Activated CD4-positive, alpha-beta T cell treated with anti-CD3 and anti-CD28 coated beads, Interleukin-2, amount 50 U/mL, for 4 hours (primary cell): ENCODE data around the gene SCNN1A.

Experiments used
- DNase-seq, 2 experiments: peaks; one replicate each; pipeline ENCODE4 v3.0.0-alpha.2; 2020

Gene SCNN1A

GRCh38 chr12:6367969-6368892, 7.1 kb downstream of the SCNN1A start:
- DNase-seq, result no peak

DNA sequence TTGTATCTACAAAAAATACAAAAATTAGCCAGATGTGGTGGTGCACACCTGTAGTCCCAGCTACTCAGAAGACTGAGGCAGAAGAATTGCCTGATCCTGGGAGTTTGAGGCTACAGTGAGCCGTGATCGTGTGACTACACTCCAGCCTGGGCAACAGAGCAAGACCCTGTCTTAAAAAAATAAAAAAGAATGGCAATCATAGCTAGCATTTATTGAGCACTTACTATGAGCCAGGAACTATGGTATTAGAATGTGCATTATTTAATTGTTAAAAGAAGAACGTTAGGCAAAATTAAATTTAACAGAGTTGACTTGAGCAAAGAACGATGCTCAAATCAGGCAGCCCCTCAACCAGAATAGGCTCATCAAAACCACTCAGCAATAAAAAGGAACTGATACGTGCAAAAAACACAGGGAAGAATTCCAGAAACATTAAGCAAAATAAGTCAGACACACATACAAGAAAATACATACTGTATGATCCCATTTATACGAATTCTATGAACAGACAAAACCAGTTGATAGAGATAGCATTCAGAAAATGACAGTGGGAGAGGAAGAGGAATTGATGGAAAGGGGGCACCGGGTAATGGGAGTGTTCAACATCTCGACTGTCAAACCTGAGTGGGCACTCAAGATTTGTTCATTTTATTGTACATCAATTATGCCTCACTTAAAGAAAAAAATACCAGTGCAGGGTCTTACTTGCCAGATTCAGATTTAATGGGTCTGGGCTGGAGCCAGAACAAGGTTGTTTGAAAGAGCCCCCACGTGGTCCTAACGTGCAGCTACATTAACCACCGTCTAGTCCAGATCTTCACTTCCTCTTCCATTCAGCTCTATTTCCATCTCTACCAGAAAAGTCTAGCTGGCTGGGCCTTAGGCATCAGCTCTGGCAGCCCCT, 8.0 kb downstream of the SCNN1A start:
- DNase-seq, result peak; percentile 33 to 38

- DNase-seq, result peak in 1 of 2 experiments; percentile 23
Measured at GRCh38 chr12:6364044-6364374, 11.4 kb downstream of the SCNN1A start.

- peak; percentile 66 for DNase-seq
Measured at GRCh38 chr12:6363330-6364043, 11.9 kb downstream of the SCNN1A start.

- DNase-seq, result no peak
Measured at GRCh38 chr12:6363010-6363329, 12.4 kb downstream of the SCNN1A start.

- DNase-seq, result no peak
Measured at GRCh38 chr12:6362403-6362802, 13.0 kb downstream of the SCNN1A start.

- no peak for DNase-seq
Measured at GRCh38 chr12:6361834-6362233, 13.5 kb downstream of the SCNN1A start.

DNA sequence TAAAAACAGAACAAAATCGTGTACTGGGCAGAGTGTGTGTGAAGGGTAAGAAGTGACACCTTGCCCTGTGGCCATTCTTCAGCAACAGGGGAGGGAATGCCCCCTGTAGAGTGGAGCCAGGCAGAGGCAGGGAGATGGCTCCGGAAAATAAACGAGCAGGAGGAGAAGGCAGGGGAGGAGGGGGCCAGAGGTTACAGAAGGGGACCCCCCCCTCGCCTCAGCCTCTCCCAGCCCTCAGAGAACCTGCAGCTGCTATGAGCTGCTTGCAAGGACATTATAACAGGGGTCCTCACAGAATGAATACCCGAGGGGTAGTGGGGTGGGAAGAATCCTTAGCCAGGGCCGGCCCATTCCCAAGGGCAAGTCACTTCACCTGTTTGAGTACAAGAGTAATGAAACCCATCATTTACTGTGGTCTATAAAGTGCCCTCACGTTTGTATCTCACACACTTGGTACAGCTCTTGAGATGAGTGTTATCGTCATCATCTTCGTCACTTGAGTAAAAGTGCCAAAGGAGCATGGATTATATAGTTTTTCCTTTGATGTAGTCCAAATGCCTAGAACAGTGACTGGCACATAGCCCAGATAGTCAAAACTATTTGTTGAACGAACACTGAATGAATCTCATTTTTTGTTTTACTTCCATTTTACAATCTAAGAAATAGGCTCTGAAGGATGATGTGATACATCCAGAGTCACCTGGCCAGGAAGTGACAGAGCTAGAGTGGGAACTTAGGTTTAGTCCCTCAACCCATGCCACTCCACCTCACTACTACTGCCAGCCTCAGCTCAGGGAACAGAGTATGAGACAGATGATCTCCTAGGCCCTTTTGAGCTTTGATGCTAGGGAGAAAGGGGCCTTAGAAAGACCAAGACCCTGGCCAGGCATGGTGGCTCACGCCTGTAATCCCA, 14.5 kb downstream of the SCNN1A start:
- DNase-seq, result no peak

DNA sequence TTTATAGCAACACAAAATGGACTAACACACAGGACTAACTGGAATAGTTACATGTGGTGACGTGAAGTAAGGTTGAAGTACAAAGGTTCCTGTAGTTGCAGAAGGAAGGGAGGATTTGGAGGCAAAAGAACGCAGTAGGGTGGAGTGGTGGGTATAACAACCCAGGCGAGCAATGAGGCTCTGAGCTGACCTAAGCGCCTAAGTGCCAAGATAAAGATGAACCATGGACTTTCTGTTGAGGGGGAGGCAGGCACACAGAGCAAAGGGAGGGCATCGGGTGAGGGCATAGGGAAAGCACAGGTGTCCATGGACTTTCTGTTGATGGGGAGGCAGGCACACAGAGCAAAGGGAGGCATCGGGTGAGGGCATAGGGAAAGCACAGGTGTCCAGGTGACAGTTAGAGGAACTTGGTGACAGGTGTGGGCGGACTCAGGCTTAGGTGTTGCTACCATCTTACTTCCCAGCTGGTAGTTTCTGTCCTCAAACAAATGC, 15.2 kb downstream of the SCNN1A start:
- DNase-seq, result no peak

DNA sequence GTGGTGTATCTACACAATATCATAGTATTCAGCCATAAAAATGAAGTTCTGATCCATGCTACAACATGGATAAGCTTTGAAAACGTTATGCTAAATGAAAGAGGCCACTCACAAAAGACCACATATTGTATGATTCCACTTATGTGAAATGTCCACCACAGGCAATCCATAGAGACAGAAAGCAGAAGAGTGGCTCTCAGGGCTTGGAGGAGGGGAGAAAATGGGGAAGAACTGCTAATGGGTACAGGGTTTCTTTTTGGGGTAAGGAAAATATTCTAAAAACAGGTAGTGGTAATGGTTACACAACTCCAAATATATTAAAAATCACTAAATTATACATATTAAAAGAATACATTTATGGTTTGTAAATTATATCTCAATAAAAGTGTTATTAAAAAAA, 16.5 kb downstream of the SCNN1A start:
- DNase-seq, result no peak

GRCh38 chr12:6356374-6356820, 19.0 kb downstream of the SCNN1A start:
- DNase-seq, result no peak

GRCh38 chr12:6355491-6356373, 19.6 kb downstream of the SCNN1A start:
- DNase-seq, result no peak

DNA sequence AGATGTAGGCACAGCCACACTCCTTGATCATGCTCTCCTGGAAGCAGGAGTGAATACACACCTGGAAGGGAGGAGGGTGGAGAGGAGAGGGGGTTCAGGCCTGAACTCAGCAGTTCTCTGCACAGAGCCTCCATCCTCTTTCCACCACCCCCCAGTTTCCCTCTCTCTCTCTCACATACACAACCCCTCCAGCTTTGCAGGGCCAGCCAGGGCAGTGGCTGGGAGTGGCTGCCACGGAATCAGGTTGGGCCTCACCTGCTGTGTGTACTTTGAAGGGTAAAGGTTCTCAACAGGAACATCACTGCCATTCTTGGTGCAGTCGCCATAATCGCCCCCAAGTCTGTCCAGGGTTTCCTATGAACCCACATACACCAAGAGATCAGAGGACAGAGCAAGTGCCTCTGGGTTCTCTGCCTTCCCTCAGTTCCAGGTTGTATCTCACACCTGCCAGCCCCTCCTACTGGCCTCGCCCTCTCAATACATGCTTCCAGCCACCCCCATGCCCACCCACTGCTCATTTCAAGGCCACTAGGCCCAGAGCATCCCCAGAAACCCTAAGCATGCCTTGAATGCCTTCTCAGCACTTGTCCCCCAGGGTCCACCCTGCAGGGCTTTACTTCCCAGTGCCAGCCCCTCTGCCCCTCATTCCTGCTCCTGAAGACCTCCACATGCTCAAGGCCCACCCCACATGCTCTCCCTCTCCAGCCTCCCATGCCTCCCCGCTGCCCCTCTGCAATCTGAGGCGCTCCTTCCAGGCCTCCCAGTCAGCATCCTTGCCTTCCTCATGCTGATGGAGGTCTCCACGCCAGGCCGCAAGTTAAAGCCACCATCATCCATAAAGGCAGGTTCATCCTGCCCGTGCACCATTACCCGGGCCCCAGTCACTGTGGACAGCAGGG, 20.6 kb downstream of the SCNN1A start:
- DNase-seq, result no peak

DNA sequence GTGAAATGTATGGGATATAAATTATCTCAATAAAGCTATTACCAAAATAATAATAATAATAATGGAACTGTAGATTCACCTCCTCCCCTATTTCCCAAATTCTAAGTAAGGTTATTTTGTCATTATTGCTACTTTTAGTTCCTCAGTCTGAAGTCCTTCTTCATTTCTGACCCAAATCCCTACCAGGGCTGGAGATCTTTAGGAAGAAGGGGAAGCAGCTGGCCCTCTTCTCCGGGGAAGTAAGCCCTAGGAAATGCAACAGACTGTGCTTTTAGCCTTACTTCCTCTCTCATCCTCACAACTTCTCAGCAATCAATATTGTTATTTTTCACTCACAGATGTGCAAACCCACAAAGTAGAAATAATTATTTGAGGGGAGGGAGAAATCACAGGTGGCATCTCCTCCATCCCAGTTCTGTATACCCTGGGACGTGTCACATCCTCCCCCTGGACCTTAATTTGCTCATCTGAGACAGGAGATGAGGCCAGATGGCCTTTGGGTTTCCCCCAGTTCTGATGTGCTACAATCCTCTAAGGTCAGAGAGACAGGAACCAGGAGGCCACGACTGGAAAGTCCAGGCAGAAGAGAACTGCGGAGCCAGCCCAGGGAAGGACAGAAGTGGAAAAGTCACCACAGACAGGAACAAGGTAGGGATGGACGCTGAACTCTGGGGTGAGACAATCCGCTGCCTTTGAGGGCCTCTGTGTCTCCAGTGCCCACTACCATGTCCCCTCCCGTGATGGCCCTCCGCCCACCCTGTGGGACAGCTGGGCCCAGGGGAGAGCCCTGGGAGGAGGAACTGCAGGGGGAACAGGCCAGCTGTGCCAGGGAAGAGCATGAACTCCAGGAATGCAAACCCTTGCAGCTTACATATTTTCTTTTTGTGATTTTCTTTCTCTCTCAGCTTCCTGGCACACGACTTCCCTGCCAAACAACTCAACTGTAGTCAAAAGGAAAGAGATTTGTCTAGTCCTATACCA, 22.9 kb downstream of the SCNN1A start:
- no peak for DNase-seq

DNA sequence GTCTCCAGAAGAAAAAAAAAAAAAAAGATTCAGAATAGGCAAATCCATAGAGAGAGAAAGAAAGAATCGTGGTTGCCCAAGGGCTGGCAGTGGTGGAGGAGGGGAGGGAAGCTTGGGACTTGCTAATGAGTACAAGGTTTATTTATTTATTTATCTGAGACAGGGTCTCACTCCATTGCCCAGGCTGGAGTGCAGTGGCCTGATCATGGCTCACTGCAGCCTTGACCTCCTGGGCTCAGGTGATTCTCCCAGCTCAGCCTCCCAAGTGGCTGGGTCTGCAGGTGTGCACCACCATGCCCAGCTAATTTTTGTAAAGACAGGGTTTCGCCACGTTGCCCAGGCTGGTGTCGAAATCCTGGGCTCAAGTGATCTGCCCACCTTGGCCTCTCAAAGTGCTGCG, 23.7 kb downstream of the SCNN1A start:
- DNase-seq, result no peak

DNA sequence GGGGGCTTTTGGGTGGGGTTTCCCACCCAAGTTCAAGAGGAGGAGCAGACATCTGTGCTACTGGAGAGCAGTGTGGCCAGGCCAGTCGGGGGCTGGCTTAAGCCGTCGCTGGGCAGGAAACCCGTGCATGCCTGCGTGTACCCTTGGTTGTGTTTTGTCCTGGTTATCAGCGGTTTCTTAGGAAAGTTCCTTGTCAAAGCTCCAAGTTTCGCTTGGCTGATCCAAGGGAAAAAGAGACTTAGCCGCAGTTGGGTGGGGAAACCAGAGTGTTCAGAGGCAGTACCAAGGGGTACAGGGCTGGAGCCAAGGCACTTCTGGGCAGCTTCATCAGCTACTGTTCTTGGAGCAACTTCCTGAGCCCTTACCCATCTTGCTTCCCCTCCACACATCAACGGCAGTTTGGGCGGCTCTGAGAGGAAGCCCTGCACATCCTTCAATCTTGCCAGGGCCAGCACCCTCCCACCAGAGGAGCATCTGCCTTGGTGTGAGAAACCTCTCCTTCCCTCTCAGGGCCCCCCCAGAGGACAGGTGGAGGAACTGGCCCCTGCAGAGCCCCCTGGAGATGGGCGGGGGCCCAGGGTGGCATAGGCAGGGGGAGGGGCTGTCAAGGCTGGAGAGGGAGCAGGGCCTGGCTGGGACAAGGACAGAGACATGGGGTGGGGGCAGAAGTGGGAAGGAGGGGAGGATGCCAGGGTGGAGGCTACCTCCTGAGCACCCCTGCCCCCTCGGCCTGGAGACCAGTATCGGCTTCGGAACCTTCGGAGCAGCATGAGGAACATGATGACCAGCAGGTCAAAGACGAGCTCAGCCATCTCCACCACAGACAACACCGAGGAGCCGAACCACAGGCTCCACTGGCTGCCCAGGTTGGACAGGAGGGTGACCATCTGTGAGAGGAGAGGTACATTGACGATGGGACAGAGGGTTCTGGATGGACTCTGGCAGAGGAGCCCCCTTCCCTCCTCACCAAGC, 27.7 kb downstream of the SCNN1A start:
- DNase-seq, result no peak

GRCh38 chr12:6346942-6347341, 28.4 kb downstream of the SCNN1A start:
- no peak for DNase-seq
